Gastroesophageal sphincter (tissue), 3 donors: ENCODE results near the gene DIP2C.

Experiments
- EP300 ChIP-seq: sonication (generic); formaldehyde crosslinking; IDR thresholded peaks from one replicate; pipeline ENCODE4 v1.6.1; 2017; ENCODE audit warnings: antibody characterized with exemption, mild to moderate bottlenecking
- POLR2AphosphoS5 ChIP-seq: sonication (generic); formaldehyde crosslinking; IDR thresholded peaks from one replicate; pipeline ENCODE4 v1.6.1; 2017; ENCODE audit warnings: antibody characterized with exemption
- TF ChIP-seq, protein P1 (sequence below), 4 experiments: fragments of 200-600 bp in 2 of 4; fragments of 450-650 bp in 2 of 4; sonication (generic) in 1 of 4; IDR thresholded peaks; one replicate each; pipeline ENCODE4 v1.5.1; 2017 to 2019; ENCODE audit warnings: antibody characterized with exemption in 4 of 4, mild to moderate bottlenecking in 2 of 4, moderate library complexity in 2 of 4

DNA sequence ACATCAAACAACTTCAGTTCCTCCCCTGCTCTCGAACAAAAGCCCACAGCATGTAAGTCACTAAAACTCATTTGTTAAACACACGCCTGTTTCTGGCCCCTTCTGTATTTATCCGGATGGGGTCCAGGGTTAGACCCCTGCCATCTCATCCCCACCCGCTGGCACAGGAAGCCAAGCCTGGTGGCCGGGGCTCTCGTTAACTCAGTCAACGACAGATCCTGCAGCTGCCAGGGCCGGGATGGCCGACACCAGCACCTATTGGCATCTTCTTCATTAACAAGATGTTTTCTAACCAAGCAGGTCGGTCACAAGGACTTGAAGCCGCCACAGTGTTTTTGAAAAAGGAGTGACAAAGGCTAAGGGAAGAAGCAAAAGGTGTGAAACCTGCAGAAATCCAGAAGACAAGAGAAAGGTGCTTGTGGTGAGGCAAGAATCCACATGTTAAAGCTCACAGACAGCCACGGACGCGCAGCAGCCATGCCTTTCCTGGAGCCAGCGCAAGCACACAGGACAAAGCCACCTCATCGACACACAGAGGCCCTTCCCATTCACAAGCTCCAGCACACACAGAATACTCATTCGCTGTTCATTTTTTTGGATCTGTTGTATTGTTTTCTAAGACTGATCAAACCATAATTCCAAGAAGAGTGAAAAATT, 202.7 kb downstream of the DIP2C start:
- TF ChIP-seq, protein P1, sequence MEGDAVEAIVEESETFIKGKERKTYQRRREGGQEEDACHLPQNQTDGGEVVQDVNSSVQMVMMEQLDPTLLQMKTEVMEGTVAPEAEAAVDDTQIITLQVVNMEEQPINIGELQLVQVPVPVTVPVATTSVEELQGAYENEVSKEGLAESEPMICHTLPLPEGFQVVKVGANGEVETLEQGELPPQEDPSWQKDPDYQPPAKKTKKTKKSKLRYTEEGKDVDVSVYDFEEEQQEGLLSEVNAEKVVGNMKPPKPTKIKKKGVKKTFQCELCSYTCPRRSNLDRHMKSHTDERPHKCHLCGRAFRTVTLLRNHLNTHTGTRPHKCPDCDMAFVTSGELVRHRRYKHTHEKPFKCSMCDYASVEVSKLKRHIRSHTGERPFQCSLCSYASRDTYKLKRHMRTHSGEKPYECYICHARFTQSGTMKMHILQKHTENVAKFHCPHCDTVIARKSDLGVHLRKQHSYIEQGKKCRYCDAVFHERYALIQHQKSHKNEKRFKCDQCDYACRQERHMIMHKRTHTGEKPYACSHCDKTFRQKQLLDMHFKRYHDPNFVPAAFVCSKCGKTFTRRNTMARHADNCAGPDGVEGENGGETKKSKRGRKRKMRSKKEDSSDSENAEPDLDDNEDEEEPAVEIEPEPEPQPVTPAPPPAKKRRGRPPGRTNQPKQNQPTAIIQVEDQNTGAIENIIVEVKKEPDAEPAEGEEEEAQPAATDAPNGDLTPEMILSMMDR (IDR thresholded peaks at IDR 0.05), result no peak
- no peak for TF ChIP-seq EP300
- TF ChIP-seq POLR2AphosphoS5, result no peak
